Thoracic aorta (tissue), 2 donors: Measurements from ENCODE around the gene COL5A3. TPM values are rescaled to one million over a fixed set of nuclear protein-coding genes. Genes with fewer than 3 reads are reported as not detected.

Experiments used
- ATAC-seq: fragments of 150-250 bp; one replicate; pipeline ENCODE4 v1.8.0; 2017; ENCODE audit warnings: low read depth; ENCODE audit not compliant: insufficient number of reproducible peaks, low FRiP score
- DNase-seq: peaks from one replicate; pipeline ENCODE4 v3.0.0-alpha.2; 2020; ENCODE audit warnings: low spot score
- H3K27ac ChIP-seq, 2 donors: fragments of 200-600 bp; sonication (generic); 1 replicate in 1 of 2; 2 replicates in 1 of 2; pipeline ENCODE4 v1.5.1; 2016; ENCODE audit warnings: mild to moderate bottlenecking in 2 of 2, moderate library complexity in 2 of 2
- H3K27me3 ChIP-seq: fragments of 200-600 bp; sonication (generic); replicated peaks from 2 replicates; pipeline ENCODE4 v1.6.0; 2016; ENCODE audit warnings: mild to moderate bottlenecking; ENCODE audit not compliant: insufficient read depth
- H3K36me3 ChIP-seq: fragments of 200-600 bp; sonication (generic); one replicate; pipeline ENCODE4 v1.5.1; 2016
- H3K4me1 ChIP-seq, 2 donors: fragments of 200-600 bp; sonication (generic); 1 replicate in 1 of 2; 2 replicates in 1 of 2; pipeline versions ENCODE4 v1.5.1 to v1.6.0; 2016; ENCODE audit warnings: low read depth in 2 of 2, mild to moderate bottlenecking in 1 of 2; ENCODE audit not compliant: control insufficient read depth in 1 of 2
- H3K4me3 ChIP-seq: fragments of 200-600 bp; sonication (generic); 2 replicates; pipeline ENCODE4 v1.5.1; 2016; ENCODE audit warnings: mild to moderate bottlenecking
- H3K9me3 ChIP-seq: fragments of 200-600 bp; sonication (generic); 2 replicates; pipeline ENCODE4 v1.5.1; 2016
- total RNA-seq, 2 donors: library from RNA; depleted of rRNA; stranded (reverse); fragments of >200 nt; gene quantifications; one replicate each; pipeline versions ENCODE4 v1.1.0 to v1.2.3, GENCODE V29; 2016
- TF ChIP-seq, protein P1 (sequence below): fragments of 200-600 bp; sonication (generic); IDR thresholded peaks from one replicate; pipeline ENCODE4 v1.5.1; 2019; ENCODE audit warnings: antibody characterized with exemption

COL5A3 gene
- total RNA-seq, 2 donors from 2014 or later, result 11.1 to 14.3 TPM

DNA sequence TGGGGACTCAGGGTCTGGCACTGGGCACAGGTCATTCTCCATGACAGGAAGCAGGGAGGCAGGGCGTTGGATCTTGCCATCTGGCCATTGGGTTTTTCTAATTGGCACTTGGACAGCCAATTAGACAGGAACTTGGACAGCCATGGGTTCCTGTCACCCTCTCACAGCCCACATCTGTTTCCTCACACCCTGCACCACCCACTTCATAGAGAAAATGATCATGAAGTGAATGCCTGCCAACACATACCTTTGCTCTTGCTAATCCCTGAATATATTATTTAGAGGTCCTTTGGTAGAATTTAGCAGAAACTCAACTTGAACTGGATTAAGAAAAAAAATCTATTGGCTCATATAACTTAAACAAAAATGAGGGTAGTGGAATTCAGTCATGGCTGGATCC is 69.1 kb downstream of the COL5A3 start:
- Histone ChIP-seq H3K9me3 (peaks cover 8% of the 10 kb centered on the region), H3K27ac (no peak overlapping the region), H3K27me3 (no peaks in the 10 kb centered on the region), H3K36me3 (no peaks in the 10 kb centered on the region), H3K4me3 (no peak overlapping the region), H3K4me1 (peaks cover 7 to 18% of the 10 kb centered on the region in 2 donors)
- DNase-seq (no peak), ATAC-seq (no peak)
- TF ChIP-seq, protein P1, sequence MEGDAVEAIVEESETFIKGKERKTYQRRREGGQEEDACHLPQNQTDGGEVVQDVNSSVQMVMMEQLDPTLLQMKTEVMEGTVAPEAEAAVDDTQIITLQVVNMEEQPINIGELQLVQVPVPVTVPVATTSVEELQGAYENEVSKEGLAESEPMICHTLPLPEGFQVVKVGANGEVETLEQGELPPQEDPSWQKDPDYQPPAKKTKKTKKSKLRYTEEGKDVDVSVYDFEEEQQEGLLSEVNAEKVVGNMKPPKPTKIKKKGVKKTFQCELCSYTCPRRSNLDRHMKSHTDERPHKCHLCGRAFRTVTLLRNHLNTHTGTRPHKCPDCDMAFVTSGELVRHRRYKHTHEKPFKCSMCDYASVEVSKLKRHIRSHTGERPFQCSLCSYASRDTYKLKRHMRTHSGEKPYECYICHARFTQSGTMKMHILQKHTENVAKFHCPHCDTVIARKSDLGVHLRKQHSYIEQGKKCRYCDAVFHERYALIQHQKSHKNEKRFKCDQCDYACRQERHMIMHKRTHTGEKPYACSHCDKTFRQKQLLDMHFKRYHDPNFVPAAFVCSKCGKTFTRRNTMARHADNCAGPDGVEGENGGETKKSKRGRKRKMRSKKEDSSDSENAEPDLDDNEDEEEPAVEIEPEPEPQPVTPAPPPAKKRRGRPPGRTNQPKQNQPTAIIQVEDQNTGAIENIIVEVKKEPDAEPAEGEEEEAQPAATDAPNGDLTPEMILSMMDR, result no peak

DNA sequence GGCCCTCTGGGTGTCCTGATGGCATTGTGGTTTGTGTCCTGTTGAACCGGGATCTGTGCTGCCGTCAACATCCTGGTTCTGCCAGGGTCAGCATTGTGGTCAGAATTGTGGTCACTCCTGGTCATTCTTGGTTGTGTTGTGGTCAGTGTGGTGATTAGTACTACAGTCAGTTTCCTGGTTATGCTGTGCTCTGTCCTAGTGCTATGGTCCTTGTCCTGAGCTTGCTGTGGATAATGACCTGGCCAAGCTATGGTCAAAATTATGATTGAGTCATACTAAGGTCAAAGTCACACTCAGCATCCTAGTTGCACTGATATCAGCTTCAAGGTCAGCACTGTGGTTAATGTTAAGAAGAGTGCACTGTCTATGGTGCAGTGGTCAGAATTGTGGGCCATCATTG is 69.5 kb downstream of the COL5A3 start:
- H3K4me1 ChIP-seq, result peaks cover 7 to 17% of the 10 kb centered on the region in 2 donors
- H3K27me3 ChIP-seq, result no peaks in the 10 kb centered on the region
- no peak for DNase-seq
- TF ChIP-seq, protein P1, result no peak
- no peak for ATAC-seq
- peaks cover 8% of the 10 kb centered on the region for H3K9me3 ChIP-seq
- no peak overlapping the region for H3K4me3 ChIP-seq
- no peak overlapping the region for H3K27ac ChIP-seq
- no peaks in the 10 kb centered on the region for H3K36me3 ChIP-seq

DNA sequence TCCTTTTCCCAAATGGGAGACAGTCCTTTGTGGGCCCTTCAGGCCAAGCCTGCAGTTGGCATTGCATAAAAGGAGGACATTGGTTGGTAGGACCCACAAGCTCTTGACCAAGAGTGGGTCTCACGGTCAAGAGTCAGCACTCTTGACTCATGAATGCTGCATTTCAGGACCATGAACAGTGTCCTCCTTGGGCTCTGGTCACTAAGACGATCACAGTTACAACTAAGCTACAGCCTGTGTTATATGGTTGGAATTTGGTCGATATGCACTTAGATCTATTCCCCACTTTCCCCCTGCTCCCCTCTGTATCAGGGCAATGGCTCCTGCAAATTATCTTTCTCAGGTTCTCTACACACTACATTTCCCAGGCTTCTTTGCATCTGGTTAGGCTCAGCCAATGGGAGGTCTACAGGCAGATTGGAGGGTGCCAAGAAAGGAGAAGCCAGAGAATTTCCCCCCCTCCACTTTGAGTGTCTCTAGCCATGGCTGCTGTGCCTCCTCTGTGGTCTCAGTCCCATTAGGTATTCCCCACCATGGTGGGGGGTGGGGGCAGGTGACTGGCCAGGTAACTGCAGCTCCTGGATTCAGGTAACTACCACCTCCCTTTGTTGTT is 70.9 kb downstream of the COL5A3 start:
- peaks cover 5 to 18% of the 10 kb centered on the region in 2 donors for H3K4me1 ChIP-seq
- H3K27me3 ChIP-seq, result no peaks in the 10 kb centered on the region
- DNase-seq (no peak), ATAC-seq (no peak)
- peaks cover 8% of the 10 kb centered on the region for H3K9me3 ChIP-seq
- no peak overlapping the region for H3K4me3 ChIP-seq
- H3K36me3 ChIP-seq, result no peaks in the 10 kb centered on the region
- TF ChIP-seq, protein P1, result no peak
- H3K27ac ChIP-seq, result no peak overlapping the region

DNA sequence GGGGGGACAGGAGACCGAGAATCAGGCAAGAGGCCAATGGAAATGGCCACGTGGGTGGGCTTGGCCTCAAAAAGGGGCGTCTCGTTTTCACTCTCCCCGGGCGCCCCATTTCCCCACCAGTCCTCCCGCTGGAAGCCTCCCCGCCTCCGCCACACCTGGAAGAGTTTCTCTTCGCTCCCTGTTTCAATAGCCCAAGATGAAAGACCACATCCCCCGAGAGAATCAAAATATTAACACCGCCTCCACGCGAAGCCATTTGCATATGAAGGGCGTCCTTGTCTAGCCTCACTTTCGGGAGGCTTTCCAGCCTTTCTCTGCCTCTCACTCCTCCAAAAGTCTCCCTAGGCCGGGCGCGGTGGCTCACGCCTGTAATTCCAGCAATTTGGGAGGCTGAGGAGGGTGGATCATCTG is 73.3 kb downstream of the COL5A3 start:
- peaks cover 4% of the 10 kb centered on the region for H3K9me3 ChIP-seq
- no peak overlapping the region for H3K4me3 ChIP-seq
- TF ChIP-seq, protein P1, result no peak
- ATAC-seq, result no peak
- no peaks in the 10 kb centered on the region for H3K36me3 ChIP-seq
- no peak for DNase-seq
- no peaks in the 10 kb centered on the region for H3K27me3 ChIP-seq
- H3K4me1 ChIP-seq, result peaks cover 9 to 27% of the 10 kb centered on the region in 2 donors
- no peak overlapping the region for H3K27ac ChIP-seq

DNA sequence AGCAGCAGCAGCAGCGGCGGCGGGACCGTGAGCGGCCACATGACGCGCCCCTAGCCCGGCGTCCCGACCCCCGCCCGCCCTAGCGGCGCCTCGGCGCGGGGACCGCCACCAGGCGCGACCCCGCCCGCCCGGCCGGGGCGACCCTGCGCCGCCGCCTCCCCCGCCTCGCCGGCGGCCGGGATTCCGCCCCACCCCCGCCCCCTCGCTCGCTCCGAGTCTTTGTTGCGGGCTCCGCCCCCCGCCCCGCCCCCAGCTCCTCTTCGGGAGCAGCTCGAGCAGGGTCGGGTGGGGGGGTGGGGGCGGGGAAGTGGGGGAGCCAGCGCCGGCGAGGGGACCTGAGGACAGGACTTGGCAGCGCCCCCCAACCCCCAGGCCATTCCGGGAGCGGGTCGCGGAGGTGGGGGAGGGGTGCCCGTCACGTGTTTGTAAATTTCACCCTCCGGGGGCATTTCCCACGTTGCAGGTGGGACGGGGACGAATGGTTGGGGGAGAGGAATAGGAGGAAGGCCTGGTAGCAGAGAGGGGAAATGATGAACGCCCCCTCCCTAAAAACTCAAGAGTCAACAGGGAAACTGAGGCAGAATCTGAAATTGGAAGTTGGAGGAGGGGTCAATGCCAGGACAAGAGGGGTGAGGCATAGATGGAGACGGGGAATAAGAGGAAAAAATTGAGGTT is 73.8 kb downstream of the COL5A3 start, which contains the start of gene OLFM2:
Gene OLFM2 (minus strand): TSS at position 190 of the 675 bp plus-strand sequence. CDS start 149 bp downstream, at position 41.
- Histone ChIP-seq H3K4me3 (peak within 1 kb of the TSS; percentile 45), H3K27ac (no peak within 1 kb of the TSS), H3K9me3 (no peaks in the 10 kb centered on the region), H3K36me3 (no peaks in the 10 kb centered on the region), H3K4me1 (peaks cover 9 to 27% of the 10 kb centered on the region in 2 donors), H3K27me3 (no peaks in the 10 kb centered on the region)
- TF ChIP-seq, protein P1, result no peak
- no peak for DNase-seq
- ATAC-seq, result no peak
